Body of pancreas (tissue), 4 donors: ENCODE measurements around the gene SLC17A3. TPM values are rescaled to one million over a fixed set of nuclear protein-coding genes. Genes with fewer than 3 reads are reported as not detected.
A peak's percentile ranks its signal among the peaks of the same experiment; 100 is the strongest.

ENCODE experiments used
- ATAC-seq: fragments of 150-250 bp; one replicate; pipeline ENCODE4 v1.9.1; 2016
- DNase-seq, 4 donors: peaks; one replicate each; pipeline ENCODE4 v3.0.0-alpha.2; 2019
- H3K27ac ChIP-seq, 4 donors: fragments of 200-600 bp; sonication (generic); 1 replicate in 3 of 4; 2 replicates in 1 of 4; pipeline versions ENCODE4 v1.5.1 to v1.6.1; 2016 to 2019; ENCODE audit warnings: mild to moderate bottlenecking in 1 of 4, mixed read lengths in 1 of 4, moderate library complexity in 1 of 4
- H3K27me3 ChIP-seq, 2 donors: fragments of 200-600 bp; sonication (generic); one replicate each; pipeline ENCODE4 v1.6.0; 2016; ENCODE audit warnings: mild to moderate bottlenecking in 1 of 2
- H3K36me3 ChIP-seq, 2 donors: fragments of 200-600 bp; sonication (generic); replicated peaks in 1 of 2; 2 replicates each; pipeline ENCODE4 v1.5.1; 2016; ENCODE audit warnings: low read depth in 2 of 2; ENCODE audit not compliant: insufficient read depth in 1 of 2
- H3K4me1 ChIP-seq: fragments of 200-600 bp; sonication (generic); one replicate; pipeline ENCODE4 v1.6.0; 2016
- H3K4me3 ChIP-seq, 2 donors: fragments of 200-600 bp; sonication (generic); 1 replicate in 1 of 2; 2 replicates in 1 of 2; pipeline ENCODE4 v1.5.1; 2016 to 2019
- H3K9me3 ChIP-seq, 3 donors: fragments of 200-600 bp; sonication (generic); 1 replicate in 2 of 3; 2 replicates in 1 of 3; pipeline ENCODE4 v1.5.1; 2016
- POLR2A ChIP-seq, 3 donors: fragments of 450-650 bp; IDR thresholded peaks; one replicate each; pipeline ENCODE4 v1.6.1; 2016; ENCODE audit warnings: antibody characterized with exemption in 3 of 3, mild to moderate bottlenecking in 2 of 3
- WGBS, 2 donors: methylation state at CpG; one replicate each; pipeline ENCODE4 v1.1.5; 2017; 5-methylcytosine and 5-hydroxymethylcytosine counted together
- intact Hi-C: fragments of 100-400 bp; cut with DNase I; formaldehyde crosslinking; loops from one replicate; pipeline ENCODE4 v1.15.1; 2023
- total RNA-seq, 2 donors: library from RNA; depleted of rRNA; stranded (reverse); fragments of >200 nt; gene quantifications; one replicate each; pipeline ENCODE4 v1.1.0, GENCODE V29; 2016
- TF ChIP-seq, protein P1 (sequence below), 7 experiments: fragments of 450-650 bp in 4 of 7; fragments of 200-600 bp in 3 of 7; sonication (generic) in 3 of 7; IDR thresholded peaks; one replicate each; pipeline ENCODE4 v1.5.1; 2016 to 2019; ENCODE audit warnings: antibody characterized with exemption in 7 of 7

The SLC17A3 gene
- total RNA-seq, 2 donors from 2014 or later, result not detected

- WGBS, 2 donors, result 63 to 67% methylated on average over 1 of the region's 1 CpG
- Histone ChIP-seq H3K4me3 (no peak overlapping the region), H3K27ac (no peak overlapping the region), H3K4me1 (no peaks in the 10 kb centered on the region), H3K27me3 (no peaks in the 10 kb centered on the region), H3K9me3 (no peaks in the 10 kb centered on the region), H3K36me3 (no peaks in the 10 kb centered on the region)
- TF ChIP-seq POLR2A (IDR thresholded peaks at IDR 0.05), result no peak
- TF ChIP-seq, protein P1, sequence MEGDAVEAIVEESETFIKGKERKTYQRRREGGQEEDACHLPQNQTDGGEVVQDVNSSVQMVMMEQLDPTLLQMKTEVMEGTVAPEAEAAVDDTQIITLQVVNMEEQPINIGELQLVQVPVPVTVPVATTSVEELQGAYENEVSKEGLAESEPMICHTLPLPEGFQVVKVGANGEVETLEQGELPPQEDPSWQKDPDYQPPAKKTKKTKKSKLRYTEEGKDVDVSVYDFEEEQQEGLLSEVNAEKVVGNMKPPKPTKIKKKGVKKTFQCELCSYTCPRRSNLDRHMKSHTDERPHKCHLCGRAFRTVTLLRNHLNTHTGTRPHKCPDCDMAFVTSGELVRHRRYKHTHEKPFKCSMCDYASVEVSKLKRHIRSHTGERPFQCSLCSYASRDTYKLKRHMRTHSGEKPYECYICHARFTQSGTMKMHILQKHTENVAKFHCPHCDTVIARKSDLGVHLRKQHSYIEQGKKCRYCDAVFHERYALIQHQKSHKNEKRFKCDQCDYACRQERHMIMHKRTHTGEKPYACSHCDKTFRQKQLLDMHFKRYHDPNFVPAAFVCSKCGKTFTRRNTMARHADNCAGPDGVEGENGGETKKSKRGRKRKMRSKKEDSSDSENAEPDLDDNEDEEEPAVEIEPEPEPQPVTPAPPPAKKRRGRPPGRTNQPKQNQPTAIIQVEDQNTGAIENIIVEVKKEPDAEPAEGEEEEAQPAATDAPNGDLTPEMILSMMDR (IDR thresholded peaks at IDR 0.05), result no peak
- DNase-seq (no peak), ATAC-seq (no peak)
- intact Hi-C loops, result no loop called here
Observed at GRCh38 chr6:25834950-25835349, 39.1 kb downstream of the SLC17A3 start.

- TF ChIP-seq POLR2A (IDR thresholded peaks at IDR 0.05), result no peak
- TF ChIP-seq, protein P1 (IDR thresholded peaks at IDR 0.05), result no peak
- Histone ChIP-seq H3K27ac (no peak overlapping the region), H3K36me3 (no peaks in the 10 kb centered on the region), H3K4me3 (no peak overlapping the region), H3K27me3 (no peaks in the 10 kb centered on the region), H3K4me1 (no peaks in the 10 kb centered on the region), H3K9me3 (no peaks in the 10 kb centered on the region)
- intact Hi-C loops, result no loop called here
- no peak for ATAC-seq
- DNase-seq, result no peak
Observed at GRCh38 chr6:25833136-25833535, 40.9 kb downstream of the SLC17A3 start.

DNA sequence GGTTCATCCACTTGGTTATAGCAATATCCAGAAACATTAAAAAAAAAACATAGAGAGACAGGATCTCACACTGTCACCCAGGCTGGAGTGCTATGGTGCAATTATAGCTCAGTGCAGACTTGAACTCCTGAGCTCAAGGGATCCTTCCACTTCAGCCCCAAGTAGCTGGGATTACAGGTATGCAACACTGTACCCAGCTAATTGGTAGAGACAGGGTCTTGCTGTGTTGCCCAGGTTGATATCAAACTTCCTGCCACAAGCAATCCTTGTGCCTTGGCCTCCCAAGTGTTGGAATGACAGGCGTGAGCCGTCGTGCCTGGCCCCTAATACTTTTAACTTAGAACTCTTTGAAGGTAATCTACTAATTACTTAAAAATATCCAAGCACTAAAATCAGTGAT, 41.4 kb downstream of the SLC17A3 start:
- Histone ChIP-seq H3K27ac (no peak overlapping the region), H3K36me3 (no peaks in the 10 kb centered on the region), H3K27me3 (no peaks in the 10 kb centered on the region), H3K4me1 (no peaks in the 10 kb centered on the region), H3K9me3 (no peaks in the 10 kb centered on the region), H3K4me3 (no peak overlapping the region)
- no peak for DNase-seq
- TF ChIP-seq, protein P1 (IDR thresholded peaks at IDR 0.05), result no peak
- no peak for TF ChIP-seq POLR2A (IDR thresholded peaks at IDR 0.05)
- intact Hi-C loops, result no loop called here
- WGBS, 2 donors, result 64 to 93% methylated on average over 3 of the region's 3 CpGs
- no peak for ATAC-seq

DNA sequence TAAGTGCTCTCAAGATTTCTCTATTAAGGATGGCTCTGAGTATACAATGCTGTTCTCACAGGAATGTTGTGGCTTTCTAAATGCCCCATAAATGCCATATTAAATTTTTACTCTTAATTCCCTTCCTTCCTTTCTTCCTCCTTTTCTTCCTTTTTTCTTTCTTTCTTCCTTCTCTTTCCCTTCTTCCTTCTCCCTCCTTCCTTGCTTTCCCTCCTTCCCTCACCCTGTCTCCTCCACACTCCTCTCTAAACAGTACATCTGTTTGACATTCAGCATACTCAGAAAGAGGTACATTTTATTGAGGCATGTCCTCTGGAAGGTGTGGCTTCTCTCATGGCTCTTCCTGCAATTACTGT, 41.8 kb downstream of the SLC17A3 start:
- Histone ChIP-seq H3K27ac (no peak overlapping the region), H3K36me3 (no peaks in the 10 kb centered on the region), H3K9me3 (no peaks in the 10 kb centered on the region), H3K4me3 (no peak overlapping the region), H3K27me3 (no peaks in the 10 kb centered on the region), H3K4me1 (no peaks in the 10 kb centered on the region)
- no peak for ATAC-seq
- DNase-seq, result no peak
- TF ChIP-seq, protein P1 (IDR thresholded peaks at IDR 0.05), result no peak
- no peak for TF ChIP-seq POLR2A (IDR thresholded peaks at IDR 0.05)
- intact Hi-C loops, result no loop called here

- Histone ChIP-seq H3K9me3 (no peaks in the 10 kb centered on the region), H3K36me3 (no peaks in the 10 kb centered on the region), H3K4me3 (no peak within 1 kb of the TSS), H3K27me3 (no peaks in the 10 kb centered on the region), H3K4me1 (no peaks in the 10 kb centered on the region), H3K27ac (no peak within 1 kb of the TSS)
- TF ChIP-seq POLR2A (IDR thresholded peaks at IDR 0.05), result no peak
- TF ChIP-seq, protein P1 (IDR thresholded peaks at IDR 0.05), result no peak
- 25 to 38% methylated on average over 8 of the region's 8 CpGs for WGBS, 2 donors
- ATAC-seq, result no peak
- peak in 1 of 4 donors; percentile 2 for DNase-seq
- intact Hi-C loops, result no loop called here
Observed at GRCh38 chr6:25831532-25832306, 42.3 kb downstream of the SLC17A3 start, which contains the start of gene SLC17A1. SLC17A1 (minus strand) TSS chr6:25832052; CDS start chr6:25830557, 1,495 bp downstream.
